Activated B cell treated with CpG ODN at 0.5 μM for 24 hours (primary cell): ENCODE data around the gene TET1. TPM values are rescaled to one million over a fixed set of nuclear protein-coding genes. Genes with fewer than 3 reads are reported as not detected.
"Not testable (repeated sequence)": the region's sequence is repeated elsewhere in the genome, so short reads cannot be mapped to it uniquely, and the experiment has no call there.

Source experiments
- ATAC-seq: fragments of 200-7000 bp; cut with Tn5 transposase; one replicate; pipeline ENCODE4 v1.10.0; 2021; ENCODE audit warnings: low read depth, mild to moderate bottlenecking, moderate library complexity
- CTCF ChIA-PET: fragments of 350-600 bp; sonication (Branson Sonifier 250); formaldehyde crosslinking; loops from one replicate; lab custom pipeline; 2021; ENCODE audit warnings: antibody characterized with exemption; lab: Charles Lee
- POLR2A ChIA-PET: fragments of 350-600 bp; sonication (Branson Sonifier 250); formaldehyde crosslinking; loops from one replicate; lab custom pipeline; 2021; ENCODE audit warnings: antibody characterized with exemption; lab: Charles Lee
- DNase-seq: peaks from one replicate; pipeline ENCODE4 v3.0.0; 2022
- H3K27ac Mint-ChIP-seq: one replicate; pipeline ENCODE4 v1.8.0; 2020; ENCODE audit warnings: mixed read lengths
- H3K27me3 Mint-ChIP-seq: one replicate; pipeline ENCODE4 v1.8.0; 2021; ENCODE audit warnings: mixed read lengths
- H3K36me3 Mint-ChIP-seq: one replicate; pipeline ENCODE4 v1.8.0; 2021; ENCODE audit warnings: low read depth, mixed read lengths
- H3K4me1 Mint-ChIP-seq: one replicate; pipeline ENCODE4 v1.8.0; 2021; ENCODE audit warnings: mixed read lengths
- H3K4me3 Mint-ChIP-seq: one replicate; pipeline ENCODE4 v1.8.0; 2020; ENCODE audit warnings: mild to moderate bottlenecking, mixed read lengths
- H3K9me3 Mint-ChIP-seq: one replicate; pipeline ENCODE4 v1.8.0; 2020; ENCODE audit warnings: mixed read lengths
- intact Hi-C: fragments of 100-400 bp; cut with micrococcal nuclease; formaldehyde crosslinking; loops from one replicate; pipeline ENCODE4 v1.15.1; 2024
- total RNA-seq: library from RNA; stranded (reverse); gene quantifications from 2 replicates; pipeline ENCODE4 v1.2.3, GENCODE V29; 2022
- TF ChIP-seq, protein P1 (sequence below): fragments of 200-600 bp; IDR thresholded peaks from one replicate; pipeline ENCODE4 v1.8.0; 2022; ENCODE audit warnings: antibody characterized with exemption, mild to moderate bottlenecking

TET1 gene
- total RNA-seq, 1 donor from 2014 or later: 0.69 TPM

DNA sequence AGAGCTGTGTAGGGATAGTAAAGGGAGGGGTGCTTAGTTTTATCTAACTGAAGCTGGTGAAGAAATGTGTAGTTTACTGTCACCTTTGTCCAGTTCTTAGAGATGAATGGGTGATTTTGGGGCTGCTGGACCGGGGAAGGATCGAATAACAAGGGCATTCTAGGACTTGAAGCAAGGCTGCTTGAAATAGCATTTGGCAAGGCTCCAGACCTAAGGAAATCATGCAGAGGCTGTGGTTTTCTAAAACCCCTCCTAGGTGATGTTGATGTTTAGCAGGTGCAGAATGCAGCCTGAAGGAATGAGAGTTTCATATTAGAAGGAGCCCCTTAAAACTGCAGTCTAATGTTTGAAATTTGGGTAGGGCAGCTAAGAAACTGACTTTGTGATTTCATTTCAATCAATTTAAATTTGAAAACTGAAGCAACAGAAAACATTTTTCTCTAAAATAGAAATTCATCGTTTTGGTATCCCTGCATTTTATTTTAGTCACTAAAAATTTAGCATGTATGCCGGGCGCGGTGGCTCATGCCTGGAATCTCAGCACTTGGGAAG is 68.5 kb downstream of the TET1 start:
- ATAC-seq (no peak), DNase-seq (no peak)
- POLR2A ChIA-PET: no interaction called here
- H3K4me3 Mint-ChIP-seq: no peak overlapping the region
- H3K4me1 Mint-ChIP-seq: peaks cover 27% of the 10 kb centered on the region
- TF ChIP-seq, protein P1, sequence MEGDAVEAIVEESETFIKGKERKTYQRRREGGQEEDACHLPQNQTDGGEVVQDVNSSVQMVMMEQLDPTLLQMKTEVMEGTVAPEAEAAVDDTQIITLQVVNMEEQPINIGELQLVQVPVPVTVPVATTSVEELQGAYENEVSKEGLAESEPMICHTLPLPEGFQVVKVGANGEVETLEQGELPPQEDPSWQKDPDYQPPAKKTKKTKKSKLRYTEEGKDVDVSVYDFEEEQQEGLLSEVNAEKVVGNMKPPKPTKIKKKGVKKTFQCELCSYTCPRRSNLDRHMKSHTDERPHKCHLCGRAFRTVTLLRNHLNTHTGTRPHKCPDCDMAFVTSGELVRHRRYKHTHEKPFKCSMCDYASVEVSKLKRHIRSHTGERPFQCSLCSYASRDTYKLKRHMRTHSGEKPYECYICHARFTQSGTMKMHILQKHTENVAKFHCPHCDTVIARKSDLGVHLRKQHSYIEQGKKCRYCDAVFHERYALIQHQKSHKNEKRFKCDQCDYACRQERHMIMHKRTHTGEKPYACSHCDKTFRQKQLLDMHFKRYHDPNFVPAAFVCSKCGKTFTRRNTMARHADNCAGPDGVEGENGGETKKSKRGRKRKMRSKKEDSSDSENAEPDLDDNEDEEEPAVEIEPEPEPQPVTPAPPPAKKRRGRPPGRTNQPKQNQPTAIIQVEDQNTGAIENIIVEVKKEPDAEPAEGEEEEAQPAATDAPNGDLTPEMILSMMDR: no peak
- no peak overlapping the region for H3K27ac Mint-ChIP-seq
- intact Hi-C loops: no loop called here
- no peaks in the 10 kb centered on the region for H3K27me3 Mint-ChIP-seq
- H3K9me3 Mint-ChIP-seq: no peaks in the 10 kb centered on the region
- CTCF ChIA-PET: no interaction called here
- H3K36me3 Mint-ChIP-seq: no peaks in the 10 kb centered on the region

DNA sequence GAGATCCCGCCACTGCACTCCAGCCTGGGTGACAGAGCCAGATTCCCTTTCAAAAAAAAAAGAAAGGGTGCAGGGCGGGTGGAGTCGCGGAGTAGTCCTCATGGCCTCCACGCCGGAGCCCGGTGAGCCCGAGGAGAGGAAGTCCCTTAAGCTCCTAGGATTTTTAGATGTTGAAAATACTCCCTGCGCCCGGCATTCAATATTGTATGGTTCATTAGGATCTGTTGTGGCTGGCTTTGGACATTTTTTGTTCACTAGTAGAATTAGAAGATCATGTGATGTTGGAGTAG is 72.1 kb downstream of the TET1 start:
- H3K27me3 Mint-ChIP-seq, H3K36me3 Mint-ChIP-seq, CTCF ChIA-PET, DNase-seq, intact Hi-C loops, H3K27ac Mint-ChIP-seq, POLR2A ChIA-PET, ATAC-seq, H3K9me3 Mint-ChIP-seq, H3K4me3 Mint-ChIP-seq: not testable (repeated sequence)
- H3K4me1 Mint-ChIP-seq: peaks cover 11% of the 10 kb centered on the region

DNA sequence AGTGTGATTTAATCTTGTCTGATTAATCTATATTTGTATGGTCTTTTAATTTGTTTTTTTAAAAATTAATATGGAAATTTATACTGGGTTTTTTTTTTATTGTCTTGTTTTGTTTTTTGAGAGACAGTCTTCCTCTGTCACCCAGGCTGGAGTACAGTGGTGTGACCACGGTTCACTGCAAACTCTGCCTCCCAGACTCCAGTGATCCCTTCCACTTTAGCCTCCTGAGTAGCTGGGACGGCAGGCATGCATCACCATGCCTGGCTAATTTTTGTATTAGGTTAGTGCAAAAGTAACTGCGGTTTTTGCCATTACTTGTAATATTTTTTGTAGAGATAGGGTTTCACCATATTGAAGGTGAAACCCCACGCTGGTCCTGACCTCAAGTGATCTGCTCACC is 73.1 kb downstream of the TET1 start:
- Mint-ChIP-seq H3K27me3 (no peaks in the 10 kb centered on the region), H3K9me3 (no peaks in the 10 kb centered on the region), H3K4me1 (peaks cover 8% of the 10 kb centered on the region), H3K36me3 (no peaks in the 10 kb centered on the region), H3K4me3 (no peak overlapping the region), H3K27ac (no peak overlapping the region)
- intact Hi-C loops: no loop called here
- DNase-seq: no peak
- TF ChIP-seq, protein P1: no peak
- ChIA-PET CTCF (no interaction called here), POLR2A (no interaction called here)
- ATAC-seq: no peak

DNA sequence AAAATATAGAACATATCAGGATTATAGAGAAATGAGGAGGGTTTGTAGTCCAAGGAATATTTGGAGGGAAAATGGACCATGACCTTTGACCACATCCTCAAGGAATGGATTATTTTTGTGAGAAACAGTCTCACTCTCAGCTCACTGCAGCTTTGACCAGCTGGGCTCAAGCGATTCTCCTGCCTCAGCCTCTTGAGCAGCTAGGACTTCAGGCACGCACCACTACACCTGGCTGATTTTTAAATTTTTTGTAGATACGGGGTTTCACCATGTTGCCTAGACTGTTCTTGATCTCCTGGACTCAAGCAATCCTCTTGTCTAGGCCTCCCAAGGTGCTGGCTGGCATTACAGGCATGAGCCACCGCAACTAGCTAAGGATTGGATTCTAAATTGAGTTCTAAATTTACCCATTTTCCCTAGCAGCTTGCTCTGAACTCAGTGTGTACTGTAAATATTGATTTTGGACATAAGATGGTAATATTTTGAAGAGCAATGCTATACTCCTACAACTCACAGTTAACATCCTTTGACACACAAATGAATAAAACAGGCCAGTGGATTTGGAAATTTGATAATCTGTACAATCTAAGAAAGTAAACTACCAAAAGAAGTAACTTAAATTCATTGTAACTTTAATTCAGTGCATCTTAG is 73.8 kb downstream of the TET1 start:
- no peaks in the 10 kb centered on the region for H3K27me3 Mint-ChIP-seq
- POLR2A ChIA-PET: no interaction called here
- no peaks in the 10 kb centered on the region for H3K36me3 Mint-ChIP-seq
- no peak for ATAC-seq
- H3K27ac Mint-ChIP-seq: no peak overlapping the region
- no peaks in the 10 kb centered on the region for H3K9me3 Mint-ChIP-seq
- H3K4me3 Mint-ChIP-seq: no peak overlapping the region
- CTCF ChIA-PET: no interaction called here
- intact Hi-C loops: no loop called here
- H3K4me1 Mint-ChIP-seq: peaks cover 2% of the 10 kb centered on the region
- DNase-seq: no peak
- TF ChIP-seq, protein P1: no peak

DNA sequence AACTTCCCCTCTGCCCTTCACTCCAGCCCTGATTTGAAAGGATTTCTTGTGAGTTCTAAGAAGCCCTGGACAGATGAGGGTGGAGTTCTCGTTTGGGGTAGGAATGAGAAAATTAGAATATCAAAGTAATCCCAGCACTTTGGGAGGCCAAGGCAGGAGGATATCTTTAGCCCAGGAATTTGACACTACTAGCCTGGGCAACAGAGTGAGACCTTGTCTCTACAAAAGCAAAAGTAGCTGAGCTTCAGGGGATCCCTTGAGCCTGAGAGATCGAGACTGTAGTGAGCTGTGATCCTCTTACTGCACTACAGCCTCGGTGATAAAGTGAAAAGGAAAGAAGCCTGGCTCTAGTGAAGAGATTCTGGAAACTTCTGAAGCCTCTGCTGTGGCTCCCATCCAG is 76.2 kb downstream of the TET1 start:
- ATAC-seq: no peak
- H3K27ac Mint-ChIP-seq: no peak overlapping the region
- H3K4me1 Mint-ChIP-seq: no peaks in the 10 kb centered on the region
- CTCF ChIA-PET: no interaction called here
- TF ChIP-seq, protein P1: no peak
- intact Hi-C loops: no loop called here
- POLR2A ChIA-PET: no interaction called here
- H3K9me3 Mint-ChIP-seq: no peaks in the 10 kb centered on the region
- no peak overlapping the region for H3K4me3 Mint-ChIP-seq
- no peak for DNase-seq
- peaks cover 1% of the 10 kb centered on the region for H3K36me3 Mint-ChIP-seq
- H3K27me3 Mint-ChIP-seq: no peaks in the 10 kb centered on the region

DNA sequence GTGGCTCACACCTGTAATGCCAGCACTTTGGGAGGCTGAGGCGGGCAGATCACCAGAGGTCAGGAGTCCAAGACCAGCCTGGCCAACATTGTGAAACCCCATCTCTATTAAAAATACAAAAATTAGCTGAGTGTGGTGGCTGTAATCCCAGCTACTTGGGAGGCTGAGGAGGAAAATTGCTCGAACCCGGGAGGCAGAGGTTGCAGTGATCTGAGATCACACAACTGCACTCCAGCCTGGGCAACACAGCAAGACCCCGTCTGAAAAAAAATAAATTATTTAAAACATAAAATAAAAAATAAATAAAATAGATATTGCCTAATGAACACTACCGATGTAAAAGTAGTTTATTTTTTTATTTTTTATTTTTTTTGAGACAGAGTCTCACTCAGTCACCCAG is 83.4 kb downstream of the TET1 start:
- H3K4me3 Mint-ChIP-seq, POLR2A ChIA-PET, ATAC-seq, H3K27ac Mint-ChIP-seq, DNase-seq, CTCF ChIA-PET, H3K27me3 Mint-ChIP-seq, intact Hi-C loops, H3K9me3 Mint-ChIP-seq, H3K4me1 Mint-ChIP-seq, H3K36me3 Mint-ChIP-seq: not testable (repeated sequence)
